Neuronal stem cell (in vitro differentiated cells): ENCODE data around the gene DHRS13.
A peak's percentile ranks its signal among the peaks of the same experiment; 100 is the strongest.

Experiments
- DNase-seq: peaks from one replicate; pipeline ENCODE4 v3.0.0-alpha.2; 2013; ENCODE audit warnings: low spot score
- H2AFZ ChIP-seq: one replicate; pipeline ENCODE4 v1.6.1; 2013; ENCODE audit warnings: mild to moderate bottlenecking, low read length, inconsistent platforms
- H2AK5ac ChIP-seq: 2 replicates; pipeline ENCODE4 v1.6.1; 2013; ENCODE audit warnings: low read depth, mild to moderate bottlenecking, inconsistent platforms, low read length, moderate library complexity, mixed read lengths
- H2BK120ac ChIP-seq: 2 replicates; pipeline ENCODE4 v1.6.1; 2013; ENCODE audit warnings: low read depth, mild to moderate bottlenecking, inconsistent platforms, low read length, moderate library complexity, mixed read lengths
- H2BK12ac ChIP-seq: one replicate; pipeline ENCODE4 v1.6.1; 2013; ENCODE audit warnings: low read length, inconsistent platforms
- H2BK15ac ChIP-seq: 2 replicates; pipeline ENCODE4 v1.6.1; 2013; ENCODE audit warnings: mild to moderate bottlenecking, low read length, inconsistent platforms, mixed read lengths
- H2BK5ac ChIP-seq: one replicate; pipeline ENCODE4 v1.6.1; 2013; ENCODE audit warnings: inconsistent platforms, mild to moderate bottlenecking, low read length, moderate library complexity
- H3K14ac ChIP-seq: one replicate; pipeline ENCODE4 v1.6.1; 2013; ENCODE audit warnings: low read length, inconsistent platforms
- H3K18ac ChIP-seq: 2 replicates; pipeline ENCODE4 v1.6.1; 2013; ENCODE audit warnings: low read length, inconsistent platforms
- H3K23ac ChIP-seq: 2 replicates; pipeline ENCODE4 v1.6.1; 2013; ENCODE audit warnings: low read depth, mild to moderate bottlenecking, mixed read lengths, low read length, inconsistent platforms; ENCODE audit not compliant: poor library complexity
- H3K27ac ChIP-seq: replicated peaks from 3 replicates; pipeline ENCODE4 v1.5.1; 2013; ENCODE audit warnings: low read length, inconsistent platforms
- H3K27me3 ChIP-seq, 3 experiments: 2 replicates each; pipeline ENCODE4 v1.6.1; 2013; ENCODE audit warnings: low read length in 3 of 3, mild to moderate bottlenecking in 2 of 3, inconsistent platforms in 1 of 3, low read depth in 1 of 3, mixed read lengths in 1 of 3, moderate library complexity in 1 of 3; ENCODE audit not compliant: control insufficient read depth in 3 of 3, insufficient read depth in 3 of 3
- H3K36me3 ChIP-seq, 2 donors: replicated peaks in 1 of 2; 2 replicates each; pipeline ENCODE4 v1.6.1; 2013; ENCODE audit warnings: low read length in 2 of 2; ENCODE audit not compliant: control insufficient read depth in 2 of 2, insufficient read depth in 2 of 2
- H3K4ac ChIP-seq: 2 replicates; pipeline ENCODE4 v1.6.1; 2013; ENCODE audit warnings: inconsistent platforms, mild to moderate bottlenecking, low read length, moderate library complexity
- H3K4me1 ChIP-seq, 2 donors: 1 replicate in 1 of 2; 2 replicates in 1 of 2; pipeline ENCODE4 v1.6.1; 2013; ENCODE audit warnings: low read length in 2 of 2, low read depth in 1 of 2; ENCODE audit not compliant: control insufficient read depth in 2 of 2, insufficient read depth in 1 of 2
- H3K4me2 ChIP-seq: one replicate; pipeline ENCODE4 v1.6.1; 2013; ENCODE audit warnings: mild to moderate bottlenecking, low read length, inconsistent platforms; ENCODE audit not compliant: insufficient read depth, poor library complexity, severe bottlenecking
- H3K4me3 ChIP-seq, 2 donors: 2 replicates each; pipeline ENCODE4 v1.5.1; 2013; ENCODE audit warnings: low read length in 2 of 2, mild to moderate bottlenecking in 2 of 2, inconsistent platforms in 1 of 2, moderate library complexity in 1 of 2
- H3K79me1 ChIP-seq: one replicate; pipeline ENCODE4 v1.6.1; 2013; ENCODE audit warnings: low read depth, mild to moderate bottlenecking, inconsistent platforms, low read length, moderate library complexity
- H3K9ac ChIP-seq: one replicate; pipeline ENCODE4 v1.6.1; 2013; ENCODE audit warnings: mild to moderate bottlenecking, low read depth, low read length, inconsistent platforms; ENCODE audit not compliant: poor library complexity
- H3K9me3 ChIP-seq, 2 donors: replicated peaks in 1 of 2; 2 replicates each; pipeline versions ENCODE3 to v1.6.1; 2013; ENCODE audit warnings: low read length in 2 of 2, mild to moderate bottlenecking in 2 of 2, inconsistent platforms in 1 of 2, low read depth in 1 of 2, mixed read lengths in 1 of 2, moderate library complexity in 1 of 2; ENCODE audit not compliant: control insufficient read depth in 2 of 2, insufficient read depth in 1 of 2
- H4K8ac ChIP-seq: one replicate; pipeline ENCODE4 v1.6.1; 2013; ENCODE audit warnings: low read depth, mild to moderate bottlenecking, inconsistent platforms, low read length, moderate library complexity
- H4K91ac ChIP-seq: one replicate; pipeline ENCODE4 v1.6.1; 2013; ENCODE audit warnings: low read length, low read depth, mild to moderate bottlenecking, inconsistent platforms; ENCODE audit not compliant: poor library complexity
- WGBS, 2 donors: extraction: QIAGEN DNeasy Blood & Tissue Kit; methylation state at CpG; one replicate each; pipeline ENCODE4 v1.1.7; 2013; ENCODE audit warnings: missing lambda C conversion rate in 2 of 2, mixed read lengths in 1 of 2; ENCODE audit not compliant: insufficient read length in 2 of 2, insufficient replicate concordance in 1 of 2; ENCODE audit errors: extremely low coverage in 2 of 2; 5-methylcytosine and 5-hydroxymethylcytosine counted together

The DHRS13 gene

DNA sequence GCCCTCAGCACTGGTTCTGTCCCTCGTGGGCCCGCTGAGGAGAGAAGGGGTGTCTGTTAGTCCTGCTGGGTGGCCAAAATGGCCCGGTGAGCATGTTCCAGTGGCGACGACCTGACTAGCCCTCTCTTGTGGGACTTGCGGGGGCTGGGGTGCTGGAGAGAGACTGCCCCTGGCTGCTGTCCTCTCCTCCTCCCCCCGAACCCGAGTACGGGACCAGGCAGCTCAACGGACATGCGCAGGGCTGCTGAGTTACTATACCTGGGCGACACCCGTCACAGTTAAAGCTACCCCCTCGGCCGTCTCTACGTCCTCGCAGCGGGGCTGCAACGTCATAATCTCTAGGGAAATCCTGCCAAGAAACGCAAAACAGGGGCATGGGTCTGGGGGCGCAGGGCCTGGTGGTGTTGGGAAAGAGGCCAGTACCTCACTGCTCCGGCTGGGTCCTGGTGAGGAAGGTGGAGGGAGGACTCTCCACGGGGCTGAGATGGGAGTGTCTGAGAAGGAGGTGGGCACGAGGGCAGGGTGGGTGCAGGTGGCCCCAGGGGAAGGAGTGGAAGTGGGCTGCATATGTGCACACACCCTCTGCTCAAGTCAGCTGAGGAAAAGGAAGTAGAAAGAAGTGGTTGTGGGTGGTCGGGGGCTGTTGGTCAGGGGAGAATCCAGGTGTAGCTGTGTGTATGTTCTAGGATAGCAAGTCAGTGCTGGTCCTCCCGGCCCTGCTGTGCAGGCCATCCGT, 18.7 kb downstream of the DHRS13 start:
- Histone ChIP-seq H3K14ac (no peak overlapping the region), H3K36me3 (peaks cover 53 to 86% of the 10 kb centered on the region in 2 donors), H3K9me3 (no peaks in the 10 kb centered on the region), H3K18ac (no peak overlapping the region), H3K27me3 (no peaks in the 10 kb centered on the region), H2BK5ac (no peak overlapping the region), H3K23ac (peak overlapping the region; percentile 35), H3K4me2 (no peak overlapping the region), H3K79me1 (no peaks in the 10 kb centered on the region), H3K4me1 (peaks cover 0 to 6% of the 10 kb centered on the region in 2 donors), H2AK5ac (no peak overlapping the region), H4K91ac (no peak overlapping the region), H3K4me3 (no peak overlapping the region), H3K9ac (peak overlapping the region; percentile 51), H4K8ac (no peak overlapping the region), H2BK120ac (no peak overlapping the region), H3K4ac (no peak overlapping the region), H2BK12ac (no peak overlapping the region), H2AFZ (no peak overlapping the region), H2BK15ac (no peak overlapping the region), H3K27ac (no peak overlapping the region)
- no CpG with 5 or more reads among the region's 27 CpGs for WGBS, 2 donors
- no peak for DNase-seq

DNA sequence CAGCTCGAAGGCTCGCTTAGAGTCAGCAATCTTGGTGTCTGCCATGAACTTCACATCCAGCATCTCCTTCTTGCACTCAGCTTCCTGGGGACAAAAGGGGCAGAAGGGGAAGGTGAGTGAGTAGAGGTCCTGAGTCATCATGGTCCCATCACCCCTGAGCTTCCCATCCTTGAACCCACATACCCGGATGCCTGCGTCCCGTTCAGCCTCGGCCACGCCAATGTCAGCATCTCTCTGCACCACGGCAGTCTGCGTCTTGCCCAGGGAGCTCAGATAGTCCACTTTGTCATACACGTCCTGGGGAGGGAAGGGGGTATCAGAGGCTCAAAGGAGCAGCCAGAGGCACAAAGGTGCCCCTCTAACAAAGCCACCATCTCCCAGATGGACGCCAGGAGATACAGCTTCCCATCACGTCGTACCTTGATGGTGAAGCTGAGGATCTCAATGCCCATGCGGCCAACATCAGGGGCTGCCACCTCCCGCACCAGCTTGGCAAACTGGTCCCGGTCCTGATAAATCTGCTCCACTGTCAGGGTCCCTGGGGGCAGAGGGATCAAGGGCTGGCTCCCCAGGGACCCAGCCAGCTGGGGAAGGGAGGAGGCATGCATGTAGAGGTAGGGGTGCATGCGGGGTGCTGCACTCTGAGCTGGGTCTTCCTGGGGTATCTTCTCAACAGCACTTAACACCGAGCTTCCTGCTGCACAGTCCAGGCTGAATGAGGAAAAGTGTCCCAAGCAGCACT, 20.6 kb downstream of the DHRS13 start:
- peak overlapping the region; percentile 26 for H3K23ac ChIP-seq
- H2BK5ac ChIP-seq, result peak overlapping the region; percentile 83
- no peak overlapping the region for H4K91ac ChIP-seq
- no peak overlapping the region for H3K4me2 ChIP-seq
- H3K27ac ChIP-seq, result no peak overlapping the region
- peaks cover 56 to 86% of the 10 kb centered on the region in 2 donors for H3K36me3 ChIP-seq
- H3K18ac ChIP-seq, result no peak overlapping the region
- H3K27me3 ChIP-seq, result no peaks in the 10 kb centered on the region
- peaks cover 0 to 2% of the 10 kb centered on the region in 2 donors for H3K4me1 ChIP-seq
- no peaks in the 10 kb centered on the region for H3K9me3 ChIP-seq
- H2BK120ac ChIP-seq, result no peak overlapping the region
- H3K79me1 ChIP-seq, result no peaks in the 10 kb centered on the region
- H2BK15ac ChIP-seq, result no peak overlapping the region
- no peak overlapping the region for H3K4me3 ChIP-seq
- no peak overlapping the region for H2AK5ac ChIP-seq
- WGBS, 2 donors, result no CpG with 5 or more reads among the region's 18 CpGs
- H2AFZ ChIP-seq, result no peak overlapping the region
- peak overlapping the region; percentile 34 for H3K9ac ChIP-seq
- no peak overlapping the region for H4K8ac ChIP-seq
- no peak overlapping the region for H3K4ac ChIP-seq
- no peak overlapping the region for H3K14ac ChIP-seq
- H2BK12ac ChIP-seq, result no peak overlapping the region
- no peak for DNase-seq

DNA sequence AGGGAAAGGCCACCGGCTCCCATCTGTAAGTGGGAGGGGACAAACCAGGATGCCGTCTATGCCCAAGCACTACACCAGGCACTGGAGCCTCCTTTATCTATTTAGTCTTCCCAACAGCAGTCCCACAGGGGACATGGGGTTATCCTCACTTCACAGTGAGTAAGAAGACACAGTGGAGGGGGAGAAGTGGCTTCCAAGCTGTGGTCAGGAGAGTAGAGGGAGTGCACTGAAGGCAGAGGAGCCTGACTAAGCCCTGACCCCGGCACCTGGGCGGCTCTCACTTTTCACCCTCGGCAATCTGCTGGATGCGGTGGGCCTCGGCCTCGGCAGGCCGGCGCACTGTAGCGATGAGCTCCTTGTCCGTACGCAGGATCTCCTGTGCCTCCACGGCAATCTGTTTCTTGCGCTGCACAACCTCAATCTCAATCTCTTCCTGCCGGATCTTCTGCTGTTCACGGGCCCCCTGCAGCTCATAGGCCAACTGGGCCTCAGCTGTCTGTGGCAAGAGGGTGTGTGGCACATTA, 21.3 kb downstream of the DHRS13 start:
- Histone ChIP-seq H3K18ac (no peak overlapping the region), H3K14ac (no peak overlapping the region), H2BK15ac (no peak overlapping the region), H3K4me1 (no peaks in the 10 kb centered on the region), H3K27ac (no peak overlapping the region), H3K9ac (no peak overlapping the region), H3K4me3 (no peak overlapping the region), H3K23ac (no peak overlapping the region), H2BK120ac (no peak overlapping the region), H2AK5ac (no peak overlapping the region), H4K8ac (no peak overlapping the region), H2BK12ac (no peak overlapping the region), H2AFZ (no peak overlapping the region), H3K36me3 (peaks cover 55 to 85% of the 10 kb centered on the region in 2 donors), H2BK5ac (no peak overlapping the region), H3K4ac (no peak overlapping the region), H4K91ac (no peak overlapping the region), H3K9me3 (no peaks in the 10 kb centered on the region), H3K79me1 (no peaks in the 10 kb centered on the region), H3K4me2 (no peak overlapping the region), H3K27me3 (no peaks in the 10 kb centered on the region)
- WGBS, 2 donors, result no CpG with 5 or more reads among the region's 17 CpGs
- DNase-seq, result no peak

DNA sequence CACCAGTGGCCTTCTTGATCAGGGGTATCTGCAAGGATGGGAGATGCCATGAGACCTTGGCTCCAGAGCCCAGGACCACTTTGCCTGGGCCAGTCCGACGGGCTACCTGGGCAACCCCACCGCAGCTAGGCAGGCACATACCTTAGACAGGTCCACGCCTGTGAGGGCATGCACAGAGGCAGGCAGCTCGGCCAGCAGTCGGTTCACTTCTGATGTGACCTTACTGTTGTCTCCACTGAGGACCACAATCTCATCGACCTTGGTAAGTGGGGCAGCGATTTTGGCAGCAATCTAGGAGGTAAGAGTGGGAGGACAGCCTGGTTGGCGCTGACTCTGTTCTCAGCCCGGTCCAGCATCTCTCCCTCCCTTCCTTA, 22.3 kb downstream of the DHRS13 start:
- no peak overlapping the region for H3K9ac ChIP-seq
- no peak overlapping the region for H4K91ac ChIP-seq
- H3K36me3 ChIP-seq, result peaks cover 51 to 77% of the 10 kb centered on the region in 2 donors
- peak overlapping the region; percentile 36 for H3K23ac ChIP-seq
- H2BK15ac ChIP-seq, result no peak overlapping the region
- no peak overlapping the region for H2BK12ac ChIP-seq
- no peaks in the 10 kb centered on the region for H3K9me3 ChIP-seq
- no peak overlapping the region for H3K14ac ChIP-seq
- H3K27ac ChIP-seq, result no peak overlapping the region
- H2BK120ac ChIP-seq, result no peak overlapping the region
- no peak overlapping the region for H2AFZ ChIP-seq
- H2BK5ac ChIP-seq, result no peak overlapping the region
- no peak overlapping the region for H3K18ac ChIP-seq
- no peak overlapping the region for H2AK5ac ChIP-seq
- H3K4me1 ChIP-seq, result no peaks in the 10 kb centered on the region
- H3K4me2 ChIP-seq, result no peak overlapping the region
- H4K8ac ChIP-seq, result no peak overlapping the region
- DNase-seq, result no peak
- WGBS, 2 donors, result no CpG with 5 or more reads among the region's 10 CpGs
- no peaks in the 10 kb centered on the region for H3K27me3 ChIP-seq
- H3K4ac ChIP-seq, result no peak overlapping the region
- H3K79me1 ChIP-seq, result no peaks in the 10 kb centered on the region
- H3K4me3 ChIP-seq, result no peak overlapping the region
